Activated T-helper 2 cell treated with anti-CD3 and anti-CD28 coated beads, Interferon-gamma antibody, Interleukin-2, Interleukin-4, amounts not matched to agents 10 μg/mL and 5 μg/mL and 100 μg/mL, durations not matched to agents 14 hours and 24 hours and 36 hours (primary cell): ENCODE results near the gene CHKB. TPM values are rescaled to one million over a fixed set of nuclear protein-coding genes. Genes with fewer than 3 reads are reported as not detected.
A peak's percentile ranks its signal among the peaks of the same experiment; 100 is the strongest.
"Not testable (repeated sequence)": the region's sequence is repeated elsewhere in the genome, so short reads cannot be mapped to it uniquely, and the experiment has no call there.

ENCODE experiments used
- DNase-seq: peaks from one replicate; pipeline ENCODE4 v3.0.0; 2021; ENCODE audit warnings: low spot score
- H3K27ac Mint-ChIP-seq: one replicate; pipeline ENCODE4 v1.8.0; 2021; ENCODE audit warnings: mixed read lengths
- H3K27me3 Mint-ChIP-seq: one replicate; pipeline ENCODE4 v1.8.0; 2021; ENCODE audit warnings: low read depth, mixed read lengths
- H3K36me3 Mint-ChIP-seq: one replicate; pipeline ENCODE4 v1.8.0; 2021; ENCODE audit warnings: low read depth, mixed read lengths
- H3K4me1 Mint-ChIP-seq: one replicate; pipeline ENCODE4 v1.8.0; 2021; ENCODE audit warnings: low read depth, mixed read lengths
- H3K4me3 Mint-ChIP-seq: one replicate; pipeline ENCODE4 v1.8.0; 2021; ENCODE audit warnings: low read depth, mild to moderate bottlenecking, moderate library complexity, mixed read lengths
- H3K9me3 Mint-ChIP-seq: one replicate; pipeline ENCODE4 v1.8.0; 2021; ENCODE audit warnings: mixed read lengths
- intact Hi-C: fragments of 100-400 bp; cut with micrococcal nuclease; formaldehyde crosslinking; loops from one replicate; pipeline ENCODE4 v1.15.1; 2023
- total RNA-seq: library from RNA; stranded (reverse); gene quantifications from 2 replicates; pipeline ENCODE4 v1.2.3, GENCODE V29; 2022

Gene CHKB
- total RNA-seq, 1 donor from 2014 or later, result 90.9 TPM

DNA sequence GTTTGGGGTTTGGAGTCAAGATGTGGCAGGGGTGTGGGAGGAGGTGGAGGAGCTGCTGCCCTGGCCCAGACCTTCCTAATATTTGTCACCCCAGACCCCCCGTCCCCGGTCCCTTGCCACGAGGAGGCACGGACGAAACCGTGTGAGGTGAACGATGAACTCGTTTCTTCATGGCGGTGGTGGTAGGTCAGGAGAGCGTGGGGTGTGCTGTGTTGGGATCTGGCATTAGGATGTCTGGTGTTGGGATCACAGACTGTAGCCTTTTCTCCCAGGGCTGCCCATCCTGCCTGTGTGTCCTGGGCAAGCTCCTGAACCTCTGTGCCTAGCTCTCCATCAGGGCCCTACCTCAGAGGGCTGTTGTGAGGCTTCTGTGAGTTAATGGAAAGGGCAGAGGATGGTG lies 26.3 kb upstream of the CHKB start:
- no peak overlapping the region for H3K4me3 Mint-ChIP-seq
- DNase-seq, result no peak
- peaks cover 3% of the 10 kb centered on the region for H3K4me1 Mint-ChIP-seq
- intact Hi-C loops, result no loop called here
- no peaks in the 10 kb centered on the region for H3K36me3 Mint-ChIP-seq
- H3K27ac Mint-ChIP-seq, result no peak overlapping the region
- H3K27me3 Mint-ChIP-seq, result peaks cover 18% of the 10 kb centered on the region
- no peaks in the 10 kb centered on the region for H3K9me3 Mint-ChIP-seq

DNA sequence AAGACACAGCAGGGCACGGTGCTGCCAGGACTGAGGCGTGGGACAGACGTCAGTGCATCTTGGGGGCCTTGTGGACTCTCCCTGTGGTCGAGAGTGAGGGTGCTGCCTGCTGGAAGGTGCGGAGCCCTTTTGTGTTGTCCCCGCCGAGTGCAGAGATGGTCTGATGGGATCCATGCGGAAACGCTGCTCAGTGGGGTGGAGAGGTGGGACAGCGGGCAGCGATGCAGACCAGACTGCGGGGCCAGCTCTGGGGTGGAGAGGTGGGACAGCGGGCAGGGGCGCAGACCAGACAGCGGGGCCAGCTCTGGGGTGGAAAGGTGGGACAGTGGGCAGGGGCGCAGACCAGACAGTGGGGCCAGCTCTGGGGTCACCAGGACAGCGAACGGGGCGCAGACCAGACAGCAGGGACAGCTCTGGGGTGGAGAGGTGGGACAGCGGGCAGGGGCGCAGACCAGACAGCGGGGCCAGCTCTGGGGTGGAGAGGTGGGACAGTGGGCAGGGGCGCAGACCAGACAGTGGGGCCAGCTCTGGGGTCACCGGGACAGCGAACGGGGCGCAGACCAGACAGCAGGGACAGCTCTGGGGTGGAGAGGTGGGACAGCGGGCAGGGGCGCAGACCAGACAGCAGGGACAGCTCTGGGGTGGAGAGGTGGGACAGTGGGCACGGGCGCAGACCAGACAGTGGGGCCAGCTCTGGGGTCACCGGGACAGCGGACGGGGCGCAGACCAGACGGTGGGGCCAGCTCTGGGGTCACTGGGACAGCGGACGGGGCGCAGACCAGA lies 25.6 kb upstream of the CHKB start:
- H3K36me3 Mint-ChIP-seq, H3K4me3 Mint-ChIP-seq, H3K27ac Mint-ChIP-seq, H3K4me1 Mint-ChIP-seq, intact Hi-C loops, H3K9me3 Mint-ChIP-seq, DNase-seq: not testable (repeated sequence)
- H3K27me3 Mint-ChIP-seq, result peaks cover 21% of the 10 kb centered on the region

DNA sequence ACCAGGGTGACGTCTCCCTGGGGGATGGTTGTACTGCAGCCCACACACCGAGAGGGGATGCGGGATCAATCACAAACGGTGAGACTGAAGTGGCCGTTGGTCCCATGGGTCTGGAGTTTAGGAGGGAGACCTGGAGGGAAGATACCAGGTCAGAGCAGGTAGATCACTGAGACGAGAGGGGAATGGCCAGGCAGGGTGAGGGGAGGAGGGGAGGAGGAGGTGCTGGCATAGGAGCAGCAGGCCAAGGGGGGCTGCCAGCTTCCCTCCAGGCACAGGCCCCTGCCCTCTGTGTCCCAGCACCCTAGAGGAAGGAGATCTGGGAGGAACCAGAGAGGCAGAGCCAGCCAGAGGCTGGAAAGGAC lies 25.0 kb upstream of the CHKB start:
- Mint-ChIP-seq H3K4me3 (no peak overlapping the region), H3K9me3 (no peaks in the 10 kb centered on the region), H3K36me3 (no peaks in the 10 kb centered on the region), H3K27ac (no peak overlapping the region), H3K4me1 (no peaks in the 10 kb centered on the region), H3K27me3 (peaks cover 26% of the 10 kb centered on the region)
- intact Hi-C loops, result no loop called here
- no peak for DNase-seq

DNA sequence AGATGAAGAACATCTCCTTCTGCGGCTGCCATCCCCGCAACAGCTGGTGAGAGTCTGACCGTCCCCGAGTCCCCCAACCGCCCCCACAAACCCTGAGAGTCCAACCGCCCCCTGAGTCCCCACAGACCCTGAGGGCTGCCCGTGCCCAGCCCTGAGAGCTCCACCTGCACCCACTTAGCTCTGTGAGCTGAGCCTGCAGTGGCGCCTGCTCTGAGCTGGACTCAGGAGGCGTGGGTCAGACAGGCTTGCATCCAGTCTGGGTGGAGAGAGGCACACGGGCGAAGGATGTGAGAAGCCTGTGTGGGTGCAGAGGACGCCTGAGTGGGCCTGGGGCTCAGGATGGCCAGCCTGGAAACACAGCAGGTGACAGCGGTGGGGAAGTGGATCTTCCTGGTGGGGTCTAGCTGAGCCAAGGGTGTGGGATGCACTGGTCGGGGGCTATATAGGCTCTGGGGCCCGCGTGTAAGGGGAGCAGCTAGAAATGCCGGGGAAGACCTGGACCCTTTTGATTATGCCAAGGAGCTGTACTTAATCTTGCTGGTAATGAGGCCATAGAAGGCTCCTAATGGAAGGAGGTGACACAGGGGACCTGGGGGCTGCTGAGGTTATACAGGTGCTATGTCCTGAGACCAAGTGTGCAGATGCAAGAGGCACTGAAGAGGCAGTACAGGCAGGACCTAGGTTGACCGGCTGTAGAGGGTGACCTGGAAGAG lies 24.5 kb upstream of the CHKB start:
- no peaks in the 10 kb centered on the region for H3K4me1 Mint-ChIP-seq
- no peak overlapping the region for H3K4me3 Mint-ChIP-seq
- no peak overlapping the region for H3K27ac Mint-ChIP-seq
- intact Hi-C loops, result no loop called here
- H3K27me3 Mint-ChIP-seq, result peaks cover 30% of the 10 kb centered on the region
- H3K36me3 Mint-ChIP-seq, result no peaks in the 10 kb centered on the region
- no peak for DNase-seq
- no peaks in the 10 kb centered on the region for H3K9me3 Mint-ChIP-seq

DNA sequence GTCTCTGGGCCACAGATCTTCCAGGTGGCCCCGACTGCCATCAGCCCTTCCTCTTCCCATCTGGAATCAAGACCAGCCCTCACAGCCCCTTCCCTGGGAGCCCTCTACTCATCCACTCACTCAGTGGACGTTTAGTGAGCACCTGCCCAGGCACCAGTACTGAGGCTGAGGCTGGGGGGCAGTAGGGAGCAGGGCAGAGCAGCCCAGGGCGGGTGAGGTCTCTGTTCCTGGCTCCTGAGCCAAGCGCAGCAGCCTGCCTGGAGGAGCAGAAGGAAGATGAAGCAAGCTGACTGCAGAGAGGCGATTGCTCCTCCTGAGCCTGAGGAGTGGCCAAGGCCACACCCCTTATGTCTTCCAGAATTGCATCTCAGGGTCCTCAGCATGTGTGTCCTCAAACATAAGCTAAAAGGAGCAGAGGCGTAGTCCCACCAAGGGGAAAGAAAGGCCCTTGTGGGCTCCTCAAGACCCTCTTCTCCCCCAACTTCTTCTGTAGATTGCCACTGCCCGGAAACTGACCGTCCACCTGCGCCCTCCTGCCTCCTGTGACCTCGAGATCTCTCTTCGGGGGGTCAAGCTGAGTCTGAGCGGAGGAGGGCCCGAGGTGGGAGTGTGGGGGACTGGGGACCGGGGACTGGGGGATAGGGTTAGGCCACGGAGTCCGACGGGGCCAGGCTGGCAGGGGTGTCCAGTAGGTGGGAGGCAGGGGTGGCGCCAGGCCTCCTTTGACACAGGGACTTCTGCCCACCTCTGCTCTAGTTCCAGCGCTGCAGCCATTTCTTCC lies 23.7 kb upstream of the CHKB start:
- Mint-ChIP-seq H3K9me3 (no peaks in the 10 kb centered on the region), H3K36me3 (no peaks in the 10 kb centered on the region), H3K4me3 (no peak overlapping the region), H3K27ac (no peak overlapping the region), H3K27me3 (peaks cover 36% of the 10 kb centered on the region), H3K4me1 (no peaks in the 10 kb centered on the region)
- DNase-seq, result no peak
- intact Hi-C loops, result no loop called here

DNA sequence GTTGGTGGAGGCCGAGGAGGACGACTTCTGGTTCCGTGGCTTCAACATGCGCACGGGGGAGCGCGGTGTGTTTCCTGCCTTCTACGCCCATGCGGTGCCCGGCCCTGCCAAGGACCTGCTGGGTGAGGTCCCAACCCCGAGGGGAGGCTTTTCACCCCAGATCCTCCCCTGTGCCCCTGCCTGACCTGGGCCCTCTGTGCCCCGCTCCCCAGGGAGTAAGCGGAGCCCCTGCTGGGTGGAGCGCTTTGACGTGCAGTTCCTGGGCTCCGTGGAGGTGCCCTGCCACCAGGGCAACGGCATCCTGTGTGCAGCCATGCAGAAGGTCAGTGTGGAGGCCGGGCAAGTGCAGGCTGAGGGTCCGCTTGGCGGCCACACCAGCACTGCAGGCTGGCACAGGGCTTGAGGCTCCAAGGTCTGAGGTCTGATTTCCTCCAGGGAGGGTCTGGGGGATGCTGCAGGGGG lies 23.0 kb upstream of the CHKB start:
- no peak for DNase-seq
- Mint-ChIP-seq H3K27ac (no peak overlapping the region), H3K27me3 (peaks cover 34% of the 10 kb centered on the region), H3K36me3 (no peaks in the 10 kb centered on the region), H3K4me1 (no peaks in the 10 kb centered on the region), H3K4me3 (no peak overlapping the region), H3K9me3 (no peaks in the 10 kb centered on the region)
- intact Hi-C loops, result no loop called here

DNA sequence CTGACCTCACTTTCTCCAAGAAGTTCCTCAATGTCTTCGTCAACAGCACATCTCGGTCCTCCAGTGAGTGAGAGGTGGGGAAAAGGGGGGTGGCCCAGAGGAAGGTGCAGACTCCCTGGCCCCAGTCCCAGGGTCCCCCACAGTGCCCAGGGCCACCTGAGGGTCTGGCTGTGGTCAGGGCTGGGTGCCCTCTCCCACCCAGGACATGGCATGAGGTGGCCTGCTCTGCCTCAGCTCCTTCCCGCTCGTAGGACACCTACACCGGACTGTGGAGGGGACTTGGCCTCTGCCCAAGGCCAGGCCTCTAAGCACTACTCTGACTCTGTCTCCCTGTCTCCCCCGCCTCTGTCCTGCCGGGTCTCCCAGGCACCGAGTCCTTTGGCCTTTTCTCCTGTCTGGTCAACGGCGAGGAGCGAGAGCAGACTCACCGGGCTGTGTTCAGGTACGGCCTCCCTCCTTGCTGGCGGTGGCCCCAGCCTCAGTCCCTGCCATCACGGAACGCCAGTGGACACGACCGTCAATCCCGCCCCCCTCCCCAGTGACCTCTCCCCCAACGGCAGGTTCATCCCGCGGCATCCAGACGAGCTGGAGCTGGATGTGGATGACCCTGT lies 22.5 kb upstream of the CHKB start:
- Mint-ChIP-seq H3K36me3 (no peaks in the 10 kb centered on the region), H3K27ac (no peak overlapping the region), H3K9me3 (no peaks in the 10 kb centered on the region), H3K4me1 (no peaks in the 10 kb centered on the region), H3K4me3 (no peak overlapping the region), H3K27me3 (peaks cover 34% of the 10 kb centered on the region)
- intact Hi-C loops, result no loop called here
- DNase-seq, result no peak

DNA sequence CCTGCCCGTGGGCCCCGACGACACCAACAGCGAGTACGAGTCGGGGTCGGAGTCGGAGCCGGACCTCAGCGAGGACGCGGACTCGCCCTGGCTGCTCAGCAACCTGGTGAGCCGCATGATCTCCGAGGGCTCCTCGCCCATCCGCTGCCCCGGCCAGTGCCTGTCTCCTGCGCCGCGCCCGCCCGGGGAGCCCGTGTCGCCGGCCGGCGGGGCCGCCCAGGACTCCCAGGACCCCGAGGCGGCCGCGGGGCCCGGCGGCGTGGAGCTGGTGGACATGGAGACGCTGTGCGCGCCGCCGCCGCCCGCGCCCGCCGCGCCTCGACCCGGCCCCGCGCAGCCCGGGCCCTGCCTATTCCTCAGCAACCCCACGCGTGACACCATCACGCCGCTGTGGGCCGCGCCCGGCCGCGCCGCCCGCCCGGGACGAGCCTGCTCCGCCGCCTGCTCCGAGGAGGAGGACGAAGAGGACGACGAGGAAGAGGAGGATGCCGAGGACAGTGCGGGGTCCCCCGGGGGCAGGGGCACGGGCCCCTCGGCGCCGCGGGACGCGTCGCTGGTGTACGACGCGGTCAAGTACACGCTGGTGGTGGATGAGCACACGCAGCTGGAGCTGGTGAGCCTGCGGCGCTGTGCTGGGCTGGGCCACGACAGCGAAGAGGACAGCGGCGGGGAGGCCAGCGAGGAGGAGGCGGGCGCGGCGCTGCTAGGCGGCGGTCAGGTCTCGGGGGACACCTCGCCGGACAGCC lies 21.8 kb upstream of the CHKB start:
- peaks cover 2% of the 10 kb centered on the region for H3K4me1 Mint-ChIP-seq
- H3K27me3 Mint-ChIP-seq, result peaks cover 40% of the 10 kb centered on the region
- no peak for DNase-seq
- no peaks in the 10 kb centered on the region for H3K9me3 Mint-ChIP-seq
- no peak overlapping the region for H3K27ac Mint-ChIP-seq
- no peaks in the 10 kb centered on the region for H3K36me3 Mint-ChIP-seq
- no peak overlapping the region for H3K4me3 Mint-ChIP-seq
- intact Hi-C loops, result no loop called here

DNA sequence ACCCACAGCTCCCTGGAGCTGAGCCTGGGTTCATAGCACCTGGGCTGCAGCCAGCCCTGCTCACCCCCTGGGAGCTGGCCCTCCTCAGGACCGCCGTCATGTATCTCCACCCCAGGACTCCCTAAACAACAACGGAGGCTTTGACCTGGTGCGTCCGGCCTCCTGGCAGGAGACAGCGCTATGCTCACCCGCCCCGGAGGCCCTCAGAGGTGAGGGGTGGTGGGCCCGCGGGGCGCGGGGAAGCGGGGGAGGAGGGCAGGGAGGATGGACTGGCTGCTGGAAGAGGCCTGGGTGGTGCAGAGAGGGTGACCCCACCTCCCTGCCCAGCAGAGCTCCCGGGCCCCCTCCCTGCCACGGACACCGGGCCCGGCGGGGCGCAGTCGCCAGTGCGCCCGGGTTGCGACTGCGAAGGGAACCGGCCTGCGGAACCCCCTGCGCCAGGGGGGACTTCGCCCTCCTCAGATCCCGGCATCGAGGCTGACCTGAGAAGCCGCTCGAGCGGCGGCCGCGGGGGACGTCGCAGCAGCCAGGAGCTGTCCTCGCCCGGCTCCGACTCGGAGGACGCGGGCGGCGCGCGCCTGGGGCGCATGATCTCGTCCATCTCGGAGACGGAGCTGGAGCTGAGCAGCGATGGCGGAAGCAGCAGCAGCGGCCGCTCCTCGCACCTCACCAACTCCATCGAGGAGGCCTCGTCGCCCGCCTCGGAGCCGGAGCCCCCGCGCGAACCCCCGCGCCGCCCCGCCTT lies 21.0 kb upstream of the CHKB start:
- Mint-ChIP-seq H3K9me3 (no peaks in the 10 kb centered on the region), H3K4me1 (peaks cover 2% of the 10 kb centered on the region), H3K4me3 (no peak overlapping the region), H3K27me3 (peaks cover 40% of the 10 kb centered on the region), H3K36me3 (no peaks in the 10 kb centered on the region), H3K27ac (no peak overlapping the region)
- intact Hi-C loops, result no loop called here
- DNase-seq, result no peak

DNA sequence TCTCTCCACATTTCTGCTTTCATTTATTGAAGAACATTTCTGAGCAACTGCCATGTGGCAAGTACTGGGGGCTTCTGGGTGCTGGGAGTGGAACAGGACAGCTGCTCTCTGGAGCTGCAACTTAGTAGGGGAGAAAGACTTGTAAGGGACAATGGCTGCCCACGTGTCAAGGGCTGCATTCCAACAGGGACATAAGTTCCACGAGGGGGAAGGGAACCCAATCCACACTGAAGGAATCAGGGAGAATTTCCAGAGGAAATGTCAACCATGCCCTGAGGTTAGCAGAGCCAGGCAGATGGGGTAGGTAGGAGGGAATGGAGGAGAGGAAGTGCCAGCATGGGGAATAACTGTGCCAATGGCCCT lies 19.7 kb upstream of the CHKB start:
- Mint-ChIP-seq H3K9me3 (no peaks in the 10 kb centered on the region), H3K36me3 (no peaks in the 10 kb centered on the region), H3K4me1 (peaks cover 2% of the 10 kb centered on the region), H3K27me3 (peaks cover 46% of the 10 kb centered on the region), H3K4me3 (peak overlapping the region; percentile 30), H3K27ac (no peak overlapping the region)
- DNase-seq, result no peak
- intact Hi-C loops, result no loop called here

DNA sequence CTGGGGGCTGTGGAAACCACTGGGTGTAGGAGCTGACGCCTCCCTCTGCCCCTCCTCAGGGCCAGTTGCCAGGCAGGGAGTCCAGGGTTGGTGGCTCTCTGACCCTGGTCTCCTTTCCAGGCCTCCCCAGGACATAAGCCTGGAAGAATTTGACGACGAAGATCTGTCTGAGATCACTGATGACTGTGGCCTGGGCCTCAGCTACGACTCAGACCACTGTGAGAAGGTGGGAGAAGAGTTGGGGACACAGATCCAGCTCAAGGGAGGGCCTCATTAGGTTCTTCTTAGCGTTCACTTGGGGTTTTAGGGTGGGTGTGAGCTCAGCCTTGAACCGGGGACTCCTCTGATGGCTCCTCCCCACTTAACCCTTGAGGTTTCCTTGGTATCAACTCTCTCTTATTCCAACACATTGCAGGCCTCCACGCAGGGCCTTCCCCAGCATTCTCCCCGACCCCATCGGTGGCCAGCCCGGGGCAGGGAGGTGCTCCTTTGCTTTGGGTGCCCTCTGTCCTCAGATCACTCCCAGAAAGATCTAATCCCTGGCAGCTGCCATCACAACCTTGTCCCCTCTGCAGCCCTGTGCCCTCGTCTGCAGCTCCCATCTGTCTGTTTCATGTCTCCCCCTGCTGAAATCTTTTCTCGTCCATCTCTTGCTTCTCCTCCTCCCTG lies 19.2 kb upstream of the CHKB start:
- DNase-seq, result no peak
- intact Hi-C loops, result no loop called here
- peak overlapping the region; percentile 30 for H3K4me3 Mint-ChIP-seq

More for the DNA sequence above, 19.2 kb upstream of the CHKB start:
- Mint-ChIP-seq H3K4me1 (peaks cover 2% of the 10 kb centered on the region), H3K36me3 (no peaks in the 10 kb centered on the region), H3K27ac (no peak overlapping the region), H3K9me3 (no peaks in the 10 kb centered on the region), H3K27me3 (peaks cover 44% of the 10 kb centered on the region)
